ENCODE measurements around the gene SON. TPM values are rescaled to one million over a fixed set of nuclear protein-coding genes. Genes with fewer than 3 reads are reported as not detected.
A peak's percentile ranks its signal among the peaks of the same experiment; 100 is the strongest.

The SON gene
- total and polyA plus RNA-seq, 2 of the 13 experiments (the other 11 are each of a cell fraction or from before 2014, with no cell fraction given): 61.3 to 78.3 TPM

DNA sequence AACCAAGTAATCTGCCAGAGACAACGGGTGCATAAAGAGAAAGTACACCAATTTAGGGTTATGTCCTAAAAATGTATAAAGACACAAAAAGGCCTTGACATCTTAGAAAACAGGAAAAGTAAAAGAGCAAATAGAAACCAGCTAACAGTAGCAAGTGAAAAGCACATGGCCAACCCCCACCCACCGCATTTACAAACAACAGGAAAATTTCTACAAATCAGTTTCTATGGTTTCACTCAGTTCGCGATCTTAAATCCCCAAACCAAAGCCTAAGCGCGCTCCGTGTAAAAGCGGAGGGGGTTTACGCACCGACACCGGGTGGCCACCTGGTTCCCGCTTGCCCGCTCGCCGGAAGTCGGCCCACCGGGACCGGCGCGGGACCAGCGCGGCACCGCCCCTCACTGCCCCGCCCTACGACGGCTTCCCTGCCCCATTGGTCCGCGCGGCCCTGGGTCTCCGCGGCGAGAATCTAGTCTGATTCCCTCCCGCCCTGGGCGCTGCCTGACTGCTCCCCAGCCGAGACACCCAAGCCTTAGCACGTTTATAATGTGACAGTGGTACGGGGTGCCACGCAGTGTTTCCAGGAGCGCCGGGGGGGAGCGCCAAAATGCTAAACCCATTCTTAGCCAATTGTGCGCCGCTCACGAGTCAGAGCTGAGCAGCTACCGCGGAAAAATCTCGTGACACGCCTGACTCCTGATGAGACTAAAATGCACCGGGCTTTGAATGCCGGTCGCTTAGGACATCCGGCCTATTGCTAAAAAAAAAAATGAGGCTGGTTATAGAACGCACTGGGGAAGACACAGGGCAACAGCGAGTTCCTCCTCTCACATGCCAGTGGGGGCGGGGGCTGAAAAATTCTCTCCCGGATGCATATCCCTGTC, 840 bp upstream of the SON start, which contains the start of gene GART (continued):
- TF ChIP-seq RXRB (CRISPR knock-in tag; IDR thresholded peaks at IDR 0.05; ENCODE audit: borderline replicate concordance) (peak; percentile 48; the same call in 1 of the 2 replicates), KLF12 (CRISPR knock-in tag; IDR thresholded peaks at IDR 0.05; ENCODE audit: borderline replicate concordance) (peak; percentile 93; the same call in 1 of the 2 replicates), ZFY (CRISPR knock-in tag; IDR thresholded peaks at IDR 0.05) (peak; percentile 68), RBFOX2 (IDR thresholded peaks at IDR 0.05; ENCODE audit: low read depth, low read length) (peak; percentile 90), GLI4 (CRISPR knock-in tag; IDR thresholded peaks at IDR 0.05; ENCODE audit: borderline replicate concordance) (no peak), SNAPC2 (CRISPR knock-in tag; IDR thresholded peaks at IDR 0.05) (0 out of 2 replicates have a peak, but pooled peaks have one; percentile 43), ZNF33A (CRISPR knock-in tag; IDR thresholded peaks at IDR 0.05; ENCODE audit: borderline replicate concordance) (peak; percentile 93; the same call in 1 of the 2 replicates), HOXA7 (CRISPR knock-in tag; IDR thresholded peaks at IDR 0.05) (no peak), KLF6 (CRISPR knock-in tag; IDR thresholded peaks at IDR 0.05) (peak; percentile 60; the same call in 1 of the 2 replicates), JARID2 (CRISPR knock-in tag; IDR thresholded peaks at IDR 0.05; ENCODE audit: insufficient replicate concordance) (no peak), SOX6 (IDR thresholded peaks at IDR 0.05) (no peak), SOX6 (CRISPR knock-in tag; IDR thresholded peaks at IDR 0.05) (peak; percentile 42), RAD21 (CRISPR knock-in tag; IDR thresholded peaks at IDR 0.05) (0 out of 2 replicates have a peak, but pooled peaks have one; percentile 17), ZNF772 (CRISPR knock-in tag; IDR thresholded peaks at IDR 0.05) (peak; percentile 71), TMF1 (CRISPR knock-in tag; IDR thresholded peaks at IDR 0.05; ENCODE audit: low read depth) (0 out of 2 replicates have a peak, but pooled peaks have one; percentile 11), SRY (CRISPR knock-in tag; IDR thresholded peaks at IDR 0.05) (peak; percentile 13; the same call in 1 of the 2 replicates), SOX5 (CRISPR knock-in tag; IDR thresholded peaks at IDR 0.05; ENCODE audit: borderline replicate concordance) (no peak)
- TF ChIP-seq, protein P1, sequence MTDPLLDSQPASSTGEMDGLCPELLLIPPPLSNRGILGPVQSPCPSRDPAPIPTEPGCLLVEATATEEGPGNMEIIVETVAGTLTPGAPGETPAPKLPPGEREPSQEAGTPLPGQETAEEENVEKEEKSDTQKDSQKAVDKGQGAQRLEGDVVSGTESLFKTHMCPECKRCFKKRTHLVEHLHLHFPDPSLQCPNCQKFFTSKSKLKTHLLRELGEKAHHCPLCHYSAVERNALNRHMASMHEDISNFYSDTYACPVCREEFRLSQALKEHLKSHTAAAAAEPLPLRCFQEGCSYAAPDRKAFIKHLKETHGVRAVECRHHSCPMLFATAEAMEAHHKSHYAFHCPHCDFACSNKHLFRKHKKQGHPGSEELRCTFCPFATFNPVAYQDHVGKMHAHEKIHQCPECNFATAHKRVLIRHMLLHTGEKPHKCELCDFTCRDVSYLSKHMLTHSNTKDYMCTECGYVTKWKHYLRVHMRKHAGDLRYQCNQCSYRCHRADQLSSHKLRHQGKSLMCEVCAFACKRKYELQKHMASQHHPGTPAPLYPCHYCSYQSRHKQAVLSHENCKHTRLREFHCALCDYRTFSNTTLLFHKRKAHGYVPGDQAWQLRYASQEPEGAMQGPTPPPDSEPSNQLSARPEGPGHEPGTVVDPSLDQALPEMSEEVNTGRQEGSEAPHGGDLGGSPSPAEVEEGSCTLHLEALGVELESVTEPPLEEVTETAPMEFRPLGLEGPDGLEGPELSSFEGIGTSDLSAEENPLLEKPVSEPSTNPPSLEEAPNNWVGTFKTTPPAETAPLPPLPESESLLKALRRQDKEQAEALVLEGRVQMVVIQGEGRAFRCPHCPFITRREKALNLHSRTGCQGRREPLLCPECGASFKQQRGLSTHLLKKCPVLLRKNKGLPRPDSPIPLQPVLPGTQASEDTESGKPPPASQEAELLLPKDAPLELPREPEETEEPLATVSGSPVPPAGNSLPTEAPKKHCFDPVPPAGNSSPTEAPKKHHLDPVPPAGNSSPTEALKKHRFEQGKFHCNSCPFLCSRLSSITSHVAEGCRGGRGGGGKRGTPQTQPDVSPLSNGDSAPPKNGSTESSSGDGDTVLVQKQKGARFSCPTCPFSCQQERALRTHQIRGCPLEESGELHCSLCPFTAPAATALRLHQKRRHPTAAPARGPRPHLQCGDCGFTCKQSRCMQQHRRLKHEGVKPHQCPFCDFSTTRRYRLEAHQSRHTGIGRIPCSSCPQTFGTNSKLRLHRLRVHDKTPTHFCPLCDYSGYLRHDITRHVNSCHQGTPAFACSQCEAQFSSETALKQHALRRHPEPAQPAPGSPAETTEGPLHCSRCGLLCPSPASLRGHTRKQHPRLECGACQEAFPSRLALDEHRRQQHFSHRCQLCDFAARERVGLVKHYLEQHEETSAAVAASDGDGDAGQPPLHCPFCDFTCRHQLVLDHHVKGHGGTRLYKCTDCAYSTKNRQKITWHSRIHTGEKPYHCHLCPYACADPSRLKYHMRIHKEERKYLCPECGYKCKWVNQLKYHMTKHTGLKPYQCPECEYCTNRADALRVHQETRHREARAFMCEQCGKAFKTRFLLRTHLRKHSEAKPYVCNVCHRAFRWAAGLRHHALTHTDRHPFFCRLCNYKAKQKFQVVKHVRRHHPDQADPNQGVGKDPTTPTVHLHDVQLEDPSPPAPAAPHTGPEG (CRISPR knock-in tag; IDR thresholded peaks at IDR 0.05): 0 out of 2 replicates have a peak, but pooled peaks have one; percentile 26
- TF ChIP-seq, protein P2, sequence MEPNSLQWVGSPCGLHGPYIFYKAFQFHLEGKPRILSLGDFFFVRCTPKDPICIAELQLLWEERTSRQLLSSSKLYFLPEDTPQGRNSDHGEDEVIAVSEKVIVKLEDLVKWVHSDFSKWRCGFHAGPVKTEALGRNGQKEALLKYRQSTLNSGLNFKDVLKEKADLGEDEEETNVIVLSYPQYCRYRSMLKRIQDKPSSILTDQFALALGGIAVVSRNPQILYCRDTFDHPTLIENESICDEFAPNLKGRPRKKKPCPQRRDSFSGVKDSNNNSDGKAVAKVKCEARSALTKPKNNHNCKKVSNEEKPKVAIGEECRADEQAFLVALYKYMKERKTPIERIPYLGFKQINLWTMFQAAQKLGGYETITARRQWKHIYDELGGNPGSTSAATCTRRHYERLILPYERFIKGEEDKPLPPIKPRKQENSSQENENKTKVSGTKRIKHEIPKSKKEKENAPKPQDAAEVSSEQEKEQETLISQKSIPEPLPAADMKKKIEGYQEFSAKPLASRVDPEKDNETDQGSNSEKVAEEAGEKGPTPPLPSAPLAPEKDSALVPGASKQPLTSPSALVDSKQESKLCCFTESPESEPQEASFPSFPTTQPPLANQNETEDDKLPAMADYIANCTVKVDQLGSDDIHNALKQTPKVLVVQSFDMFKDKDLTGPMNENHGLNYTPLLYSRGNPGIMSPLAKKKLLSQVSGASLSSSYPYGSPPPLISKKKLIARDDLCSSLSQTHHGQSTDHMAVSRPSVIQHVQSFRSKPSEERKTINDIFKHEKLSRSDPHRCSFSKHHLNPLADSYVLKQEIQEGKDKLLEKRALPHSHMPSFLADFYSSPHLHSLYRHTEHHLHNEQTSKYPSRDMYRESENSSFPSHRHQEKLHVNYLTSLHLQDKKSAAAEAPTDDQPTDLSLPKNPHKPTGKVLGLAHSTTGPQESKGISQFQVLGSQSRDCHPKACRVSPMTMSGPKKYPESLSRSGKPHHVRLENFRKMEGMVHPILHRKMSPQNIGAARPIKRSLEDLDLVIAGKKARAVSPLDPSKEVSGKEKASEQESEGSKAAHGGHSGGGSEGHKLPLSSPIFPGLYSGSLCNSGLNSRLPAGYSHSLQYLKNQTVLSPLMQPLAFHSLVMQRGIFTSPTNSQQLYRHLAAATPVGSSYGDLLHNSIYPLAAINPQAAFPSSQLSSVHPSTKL (CRISPR knock-in tag; IDR thresholded peaks at IDR 0.05): peak; percentile 45
- TF ChIP-seq, protein P3, sequence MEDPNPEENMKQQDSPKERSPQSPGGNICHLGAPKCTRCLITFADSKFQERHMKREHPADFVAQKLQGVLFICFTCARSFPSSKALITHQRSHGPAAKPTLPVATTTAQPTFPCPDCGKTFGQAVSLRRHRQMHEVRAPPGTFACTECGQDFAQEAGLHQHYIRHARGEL (CRISPR knock-in tag; IDR thresholded peaks at IDR 0.05): no peak

Measured in HepG2 (cell line).